VCaP (cell line): ENCODE measurements around the gene EGLN2.

ENCODE experiments used
- H3K27ac ChIP-seq: fragments of 450-650 bp; 2 replicates; pipeline ENCODE4 v1.5.1; 2017
- CTCF ChIP-seq: fragments of 450-650 bp; conservative IDR thresholded peaks from 2 replicates; pipeline ENCODE4 v1.5.1; 2017; ENCODE audit warnings: mild to moderate bottlenecking, moderate library complexity

EGLN2 gene

GRCh38 chr19:40798683-40799557 lies at the start of gene EGLN2:
EGLN2 (plus strand) TSS chr19:40799191; CDS start chr19:40800573, 1,382 bp downstream.
- H3K27ac ChIP-seq: peak within 1 kb of the TSS; percentile 91
- peak; percentile 13; the same call in 1 of the 2 replicates for TF ChIP-seq CTCF

GRCh38 chr19:40750058-40750873 lies 48.7 kb upstream of the EGLN2 start, which contains the start of gene ACTMAP:
ACTMAP (minus strand) TSS chr19:40750477; CDS start chr19:40749803, 674 bp downstream.
- peak within 1 kb of the TSS; percentile 92 for H3K27ac ChIP-seq
- no peak for TF ChIP-seq CTCF

GRCh38 chr19:40750874-40751537 lies 48.0 kb upstream of the EGLN2 start, which contains the start of gene SNRPA:
SNRPA (plus strand) TSS chr19:40751203; CDS start chr19:40751409, 206 bp downstream.
- no peak for TF ChIP-seq CTCF

GRCh38 chr19:40752257-40752781 lies 46.7 kb upstream of the EGLN2 start:
- H3K27ac ChIP-seq: peak overlapping the region; percentile 92
- TF ChIP-seq CTCF: no peak

More at GRCh38 chr19:40750874-40751537, 48.0 kb upstream of the EGLN2 start, which contains the start of gene SNRPA:
- H3K27ac ChIP-seq: peak within 1 kb of the TSS; percentile 92

- TF ChIP-seq CTCF: no peak
- peak overlapping the region; percentile 5; the same call in 1 of the 2 replicates for H3K27ac ChIP-seq
Observed at GRCh38 chr19:40754611-40755247, 44.3 kb upstream of the EGLN2 start.

- TF ChIP-seq CTCF: no peak
- no peak overlapping the region for H3K27ac ChIP-seq
Observed at GRCh38 chr19:40755248-40755624, 43.8 kb upstream of the EGLN2 start.
